Cerebellar cortex (tissue), 1 donor: Measurements from ENCODE around the gene PARVA.

Source experiments
- DNase-seq: peaks from one replicate; pipeline ENCODE4 v3.0.0-alpha.2; 2015; ENCODE audit warnings: low spot score

The PARVA gene

GRCh38 chr11:12376259-12377081, 901 bp upstream of the PARVA start:
- DNase-seq = peak; percentile 38

GRCh38 chr11:12377824-12378593, 638 bp downstream of the PARVA start:
- peak; percentile 38 for DNase-seq

- DNase-seq = no peak
These were observed 3.4 kb downstream of the PARVA start for GRCh38 chr11:12380565-12381325.

GRCh38 chr11:12381875-12382274, 4.5 kb downstream of the PARVA start:
- DNase-seq = no peak

GRCh38 chr11:12382451-12382850, 5.1 kb downstream of the PARVA start:
- no peak for DNase-seq

GRCh38 chr11:12386309-12386708, 8.9 kb downstream of the PARVA start:
- DNase-seq = no peak

GRCh38 chr11:12386745-12387144, 9.4 kb downstream of the PARVA start:
- DNase-seq = no peak

GRCh38 chr11:12388173-12388572, 10.8 kb downstream of the PARVA start:
- no peak for DNase-seq

- no peak for DNase-seq
These were observed 11.7 kb downstream of the PARVA start for GRCh38 chr11:12388939-12389670.

GRCh38 chr11:12389676-12390657, 12.6 kb downstream of the PARVA start:
- DNase-seq = peak; percentile 24

GRCh38 chr11:12390687-12391110, 13.3 kb downstream of the PARVA start:
- DNase-seq = peak; percentile 83

- no peak for DNase-seq
These were observed 15.3 kb downstream of the PARVA start for GRCh38 chr11:12392672-12393071.

GRCh38 chr11:12393691-12394090, 16.3 kb downstream of the PARVA start:
- no peak for DNase-seq

- no peak for DNase-seq
These were observed 17.2 kb downstream of the PARVA start for GRCh38 chr11:12394601-12395000.

- DNase-seq = no peak
These were observed 18.0 kb downstream of the PARVA start for GRCh38 chr11:12395333-12395732.

- no peak for DNase-seq
These were observed 20.6 kb downstream of the PARVA start for GRCh38 chr11:12397931-12398334.

- no peak for DNase-seq
These were observed 22.0 kb downstream of the PARVA start for GRCh38 chr11:12399355-12399754.

- no peak for DNase-seq
These were observed 24.7 kb downstream of the PARVA start for GRCh38 chr11:12402025-12402424.

- DNase-seq = no peak
These were observed 25.3 kb downstream of the PARVA start for GRCh38 chr11:12402691-12403120.
